Measurements from ENCODE around the gene PIGU. TPM values are rescaled to one million over a fixed set of nuclear protein-coding genes. Genes with fewer than 3 reads are reported as not detected.
"Not testable (repeated sequence)": the region's sequence is repeated elsewhere in the genome, so short reads cannot be mapped to it uniquely, and the experiment has no call there.

PIGU gene
- 35.6 and 40.1 TPM in 2 replicates for total RNA-seq (ENCODE audit: low replicate concordance)

GRCh38 chr20:34676642-34677373 lies at the start of gene PIGU:
Gene PIGU, minus strand, starts transcription at chr20:34677092. Its CDS starts 7 bp downstream, at chr20:34677085.
- peak within 1 kb of the TSS; percentile 42 for H3K27ac Mint-ChIP-seq
- Histone ChIP-seq H3K36me3 (no peaks in the 10 kb centered on the region), H3K9ac (no peak within 1 kb of the TSS), H3K4me1 (peaks cover 5% of the 10 kb centered on the region), H2AFZ (replicated peaks) (peak within 1 kb of the TSS; percentile 75), H3K9me3 (ENCODE audit: low read depth) (no peaks in the 10 kb centered on the region), H3K79me2 (ENCODE audit: low read depth) (peaks cover 43% of the 10 kb centered on the region), H3K4me3 (peak within 1 kb of the TSS; percentile 66), H3K4me2 (peak within 1 kb of the TSS; percentile 88), H3K27ac (peak within 1 kb of the TSS; percentile 15), H3K27me3 (no peaks in the 10 kb centered on the region), H4K20me1 (ENCODE audit: low read depth) (no peaks in the 10 kb centered on the region), H3F3A (ENCODE audit: low read depth) (peaks cover 18% of the 10 kb centered on the region)
- peak within 1 kb of the TSS; percentile 95 for H3K4me3 Mint-ChIP-seq
- no peaks in the 10 kb centered on the region for H3K36me3 Mint-ChIP-seq
- H3K9me3 Mint-ChIP-seq, result no peaks in the 10 kb centered on the region
- peaks cover 5% of the 10 kb centered on the region for H3K27me3 Mint-ChIP-seq (ENCODE audit: insufficient read depth, low read depth)
- H3K4me1 Mint-ChIP-seq, result peaks cover 10% of the 10 kb centered on the region
- TF ChIP-seq EZH2 (IDR thresholded peaks at IDR 0.05), result no peak
- TF ChIP-seq EZH2phosphoT487 (IDR thresholded peaks at IDR 0.05), result no peak
- TF ChIP-seq CTCF (IDR thresholded peaks at IDR 0.05), result peak; percentile 3
- peak; percentile 98 for DNase-seq (ENCODE audit: low spot score)

- no peak for TF ChIP-seq EZH2 (IDR thresholded peaks at IDR 0.05)
- TF ChIP-seq EZH2phosphoT487 (IDR thresholded peaks at IDR 0.05), result no peak
- no peak for TF ChIP-seq CTCF (IDR thresholded peaks at IDR 0.05)
- H3K36me3 ChIP-seq, result no peaks in the 10 kb centered on the region
- H3K27me3 Mint-ChIP-seq (ENCODE audit: insufficient read depth, low read depth), result no peaks in the 10 kb centered on the region
- no peak overlapping the region for H3K27ac Mint-ChIP-seq
- H3K4me3 ChIP-seq, result no peak overlapping the region
- H3K9me3 Mint-ChIP-seq, result no peaks in the 10 kb centered on the region
- no peak overlapping the region for H3K4me2 ChIP-seq
- H3K4me1 Mint-ChIP-seq, result no peaks in the 10 kb centered on the region
- no peak overlapping the region for H3K9ac ChIP-seq
- H3K4me3 Mint-ChIP-seq, result no peak overlapping the region
- no peaks in the 10 kb centered on the region for H3K27me3 ChIP-seq
- peaks cover 17% of the 10 kb centered on the region for H3K36me3 Mint-ChIP-seq
- no peak overlapping the region for H3K27ac ChIP-seq
- H3F3A ChIP-seq (ENCODE audit: low read depth), result no peaks in the 10 kb centered on the region
- DNase-seq (ENCODE audit: low spot score), result no peak
- no peak overlapping the region for H2AFZ ChIP-seq (replicated peaks)
- no peaks in the 10 kb centered on the region for H3K4me1 ChIP-seq
- H3K9me3 ChIP-seq (ENCODE audit: low read depth), result no peaks in the 10 kb centered on the region
- H3K79me2 ChIP-seq (ENCODE audit: low read depth), result no peaks in the 10 kb centered on the region
- no peaks in the 10 kb centered on the region for H4K20me1 ChIP-seq (ENCODE audit: low read depth)
These were observed 47.3 kb upstream of the PIGU start for GRCh38 chr20:34724172-34724571.

GRCh38 chr20:34722560-34722959 lies 45.7 kb upstream of the PIGU start:
- not testable (repeated sequence) for H3K36me3 ChIP-seq; DNase-seq (ENCODE audit: low spot score); H3K27ac Mint-ChIP-seq; H3K9me3 Mint-ChIP-seq; H3K4me3 Mint-ChIP-seq; H3K27ac ChIP-seq; H2AFZ ChIP-seq (replicated peaks); H3K4me2 ChIP-seq; H3K4me3 ChIP-seq; H3K4me1 ChIP-seq; H3K4me1 Mint-ChIP-seq; H3F3A ChIP-seq (ENCODE audit: low read depth); H3K27me3 Mint-ChIP-seq (ENCODE audit: insufficient read depth, low read depth); H3K9ac ChIP-seq; H3K27me3 ChIP-seq; H4K20me1 ChIP-seq (ENCODE audit: low read depth); H3K9me3 ChIP-seq (ENCODE audit: low read depth); H3K79me2 ChIP-seq (ENCODE audit: low read depth)
- peaks cover 21% of the 10 kb centered on the region for H3K36me3 Mint-ChIP-seq

- no peaks in the 10 kb centered on the region for H3K79me2 ChIP-seq (ENCODE audit: low read depth)
- H3K9me3 ChIP-seq (ENCODE audit: low read depth), result no peaks in the 10 kb centered on the region
- TF ChIP-seq CTCF (IDR thresholded peaks at IDR 0.05), result no peak
- no peak for TF ChIP-seq EZH2phosphoT487 (IDR thresholded peaks at IDR 0.05)
- no peak for TF ChIP-seq EZH2 (IDR thresholded peaks at IDR 0.05)
- H3K4me1 Mint-ChIP-seq, result no peaks in the 10 kb centered on the region
- no peaks in the 10 kb centered on the region for H3K9me3 Mint-ChIP-seq
- no peaks in the 10 kb centered on the region for H3K36me3 ChIP-seq
- no peak overlapping the region for H3K27ac ChIP-seq
- H3K4me2 ChIP-seq, result no peak overlapping the region
- H3F3A ChIP-seq (ENCODE audit: low read depth), result no peaks in the 10 kb centered on the region
- H3K4me3 ChIP-seq, result no peak overlapping the region
- H3K27me3 ChIP-seq, result no peaks in the 10 kb centered on the region
- no peak overlapping the region for H3K9ac ChIP-seq
- H3K4me3 Mint-ChIP-seq, result no peak overlapping the region
- H4K20me1 ChIP-seq (ENCODE audit: low read depth), result no peaks in the 10 kb centered on the region
- peaks cover 11% of the 10 kb centered on the region for H3K36me3 Mint-ChIP-seq
- no peak overlapping the region for H3K27ac Mint-ChIP-seq
- H3K27me3 Mint-ChIP-seq (ENCODE audit: insufficient read depth, low read depth), result no peaks in the 10 kb centered on the region
- H2AFZ ChIP-seq (replicated peaks), result no peak overlapping the region
- no peaks in the 10 kb centered on the region for H3K4me1 ChIP-seq
- no peak for DNase-seq (ENCODE audit: low spot score)
These were observed 43.4 kb upstream of the PIGU start for GRCh38 chr20:34720266-34720665.

GRCh38 chr20:34719242-34720017 lies 42.5 kb upstream of the PIGU start:
- DNase-seq (ENCODE audit: low spot score); H3K27me3 Mint-ChIP-seq (ENCODE audit: insufficient read depth, low read depth); H3K9me3 Mint-ChIP-seq; H3K9ac ChIP-seq; H3K4me3 Mint-ChIP-seq; H3K4me3 ChIP-seq; H3K4me1 ChIP-seq; H3K4me2 ChIP-seq; H3K27me3 ChIP-seq; H3K27ac Mint-ChIP-seq; H3K36me3 ChIP-seq; H3K9me3 ChIP-seq (ENCODE audit: low read depth); H3K79me2 ChIP-seq (ENCODE audit: low read depth); H2AFZ ChIP-seq (replicated peaks); H3K4me1 Mint-ChIP-seq; H4K20me1 ChIP-seq (ENCODE audit: low read depth); H3K27ac ChIP-seq; H3F3A ChIP-seq (ENCODE audit: low read depth): not testable (repeated sequence)
- H3K36me3 Mint-ChIP-seq, result peaks cover 11% of the 10 kb centered on the region
